ENCODE data around the gene OTULIN.

DNA sequence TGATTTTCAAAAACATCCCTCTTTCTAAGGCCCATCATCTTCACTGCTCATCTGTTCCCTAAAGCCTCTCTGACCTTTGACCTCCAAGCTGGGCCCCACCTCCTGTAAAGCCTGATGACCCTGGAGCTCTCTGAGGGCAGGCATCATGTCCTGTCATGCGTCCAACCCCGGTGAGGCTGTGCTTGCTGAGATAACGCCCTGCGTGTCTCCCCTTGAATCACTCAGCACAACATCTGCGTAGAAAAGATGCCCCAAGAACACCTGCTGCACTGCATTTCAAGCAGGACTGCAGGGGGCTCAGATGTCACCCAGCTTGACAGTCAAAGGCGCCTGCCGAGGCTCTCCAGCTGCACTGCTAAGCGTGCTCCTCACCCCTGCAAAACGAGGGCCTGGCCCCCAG, 78.0 kb downstream of the OTULIN start:
- no peak for TF ChIP-seq ZNF565 (CRISPR knock-in tag; conservative IDR thresholded peaks at IDR 0.05; ENCODE audit: low read depth)
- TF ChIP-seq, protein P1, sequence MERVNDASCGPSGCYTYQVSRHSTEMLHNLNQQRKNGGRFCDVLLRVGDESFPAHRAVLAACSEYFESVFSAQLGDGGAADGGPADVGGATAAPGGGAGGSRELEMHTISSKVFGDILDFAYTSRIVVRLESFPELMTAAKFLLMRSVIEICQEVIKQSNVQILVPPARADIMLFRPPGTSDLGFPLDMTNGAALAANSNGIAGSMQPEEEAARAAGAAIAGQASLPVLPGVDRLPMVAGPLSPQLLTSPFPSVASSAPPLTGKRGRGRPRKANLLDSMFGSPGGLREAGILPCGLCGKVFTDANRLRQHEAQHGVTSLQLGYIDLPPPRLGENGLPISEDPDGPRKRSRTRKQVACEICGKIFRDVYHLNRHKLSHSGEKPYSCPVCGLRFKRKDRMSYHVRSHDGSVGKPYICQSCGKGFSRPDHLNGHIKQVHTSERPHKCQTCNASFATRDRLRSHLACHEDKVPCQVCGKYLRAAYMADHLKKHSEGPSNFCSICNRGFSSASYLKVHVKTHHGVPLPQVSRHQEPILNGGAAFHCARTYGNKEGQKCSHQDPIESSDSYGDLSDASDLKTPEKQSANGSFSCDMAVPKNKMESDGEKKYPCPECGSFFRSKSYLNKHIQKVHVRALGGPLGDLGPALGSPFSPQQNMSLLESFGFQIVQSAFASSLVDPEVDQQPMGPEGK (CRISPR knock-in tag; IDR thresholded peaks at IDR 0.05; ENCODE audit: borderline replicate concordance) = no peak
- no peak for TF ChIP-seq TSHZ2 (CRISPR knock-in tag; IDR thresholded peaks at IDR 0.05)
- no peak for TF ChIP-seq ZFP30 (CRISPR knock-in tag; IDR thresholded peaks at IDR 0.05)
- TF ChIP-seq OSR1 (CRISPR knock-in tag; IDR thresholded peaks at IDR 0.05) = no peak
- TF ChIP-seq CSDC2 (CRISPR knock-in tag; IDR thresholded peaks at IDR 0.05) = no peak
- TF ChIP-seq SNAI2 (CRISPR knock-in tag; IDR thresholded peaks at IDR 0.05) = no peak
- no peak for TF ChIP-seq ARNTL (CRISPR knock-in tag; IDR thresholded peaks at IDR 0.05; ENCODE audit: borderline replicate concordance, low read depth)
- no peak for TF ChIP-seq POU6F1 (CRISPR knock-in tag; IDR thresholded peaks at IDR 0.05; ENCODE audit: borderline replicate concordance, low read depth)

Measured in SK-N-SH treated with all-trans-retinoic acid at 6 μM for 48 hours (cell line).